GM12874 (cell line): ENCODE results near the gene ATXN1.

ENCODE experiments used
- CTCF ChIP-seq: IDR thresholded peaks from 2 replicates; pipeline ENCODE4 v1.5.1; 2011; ENCODE audit warnings: low read depth, mild to moderate bottlenecking, control low read depth, low read length, moderate library complexity; ENCODE audit not compliant: insufficient read depth

ATXN1 gene

GRCh38 chr6:16721977-16722376 is 39.3 kb downstream of the ATXN1 start:
- TF ChIP-seq CTCF: no peak

- no peak for TF ChIP-seq CTCF
Observed at GRCh38 chr6:16720861-16721260, 40.4 kb downstream of the ATXN1 start.

- TF ChIP-seq CTCF: no peak
Observed at GRCh38 chr6:16719488-16719887, 41.8 kb downstream of the ATXN1 start.

GRCh38 chr6:16718356-16718755 is 42.9 kb downstream of the ATXN1 start:
- no peak for TF ChIP-seq CTCF

GRCh38 chr6:16717275-16717942 is 43.9 kb downstream of the ATXN1 start:
- TF ChIP-seq CTCF: no peak

GRCh38 chr6:16716321-16716858 is 44.9 kb downstream of the ATXN1 start:
- TF ChIP-seq CTCF: no peak

GRCh38 chr6:16713597-16713996 is 47.7 kb downstream of the ATXN1 start:
- no peak for TF ChIP-seq CTCF
